ENCODE results near the gene DNAH10.

DNA sequence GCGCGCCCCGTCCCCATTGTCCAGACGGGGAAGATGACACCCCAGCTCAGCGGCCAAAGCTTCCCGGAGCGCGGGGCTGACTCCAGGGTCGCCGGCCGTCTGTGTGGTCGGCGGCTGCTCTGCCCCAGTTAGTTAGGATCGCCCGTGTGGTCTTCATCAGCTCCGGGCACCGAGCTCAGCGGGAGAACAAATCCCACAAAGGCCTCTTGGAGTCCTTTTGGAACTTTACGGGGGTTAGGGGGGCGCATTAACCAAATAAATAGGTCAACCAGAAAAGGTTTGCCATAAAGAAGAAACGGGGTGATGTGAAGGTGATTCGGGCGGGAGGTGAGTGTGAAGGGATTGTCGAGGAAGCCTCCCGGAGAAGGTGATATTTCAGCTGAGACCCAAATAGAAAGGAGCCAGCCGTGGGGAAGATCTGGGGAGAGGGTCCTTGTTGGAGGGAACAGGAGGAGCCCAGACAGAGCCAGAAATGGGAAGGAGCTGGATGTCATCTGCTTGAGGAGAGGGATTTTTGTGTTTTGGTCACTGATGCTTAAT lies 49.3 kb upstream of the DNAH10 start:
- TF ChIP-seq, protein P1, sequence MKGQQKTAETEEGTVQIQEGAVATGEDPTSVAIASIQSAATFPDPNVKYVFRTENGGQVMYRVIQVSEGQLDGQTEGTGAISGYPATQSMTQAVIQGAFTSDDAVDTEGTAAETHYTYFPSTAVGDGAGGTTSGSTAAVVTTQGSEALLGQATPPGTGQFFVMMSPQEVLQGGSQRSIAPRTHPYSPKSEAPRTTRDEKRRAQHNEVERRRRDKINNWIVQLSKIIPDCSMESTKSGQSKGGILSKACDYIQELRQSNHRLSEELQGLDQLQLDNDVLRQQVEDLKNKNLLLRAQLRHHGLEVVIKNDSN (IDR thresholded peaks at IDR 0.05): no peak
- no peak for TF ChIP-seq CEBPB (IDR thresholded peaks at IDR 0.05)
- TF ChIP-seq YY1 (IDR thresholded peaks at IDR 0.05; ENCODE audit: low read depth): no peak; the same call in 1 of the 2 replicates

Data from Ishikawa (cell line).